GM19238 (cell line): ENCODE results near the gene CTSW.

ENCODE experiments used
- DNase-seq: peaks from one replicate; pipeline ENCODE4 v3.0.0; 2011; ENCODE audit warnings: low spot score; ENCODE audit not compliant: insufficient read length

CTSW gene

DNA sequence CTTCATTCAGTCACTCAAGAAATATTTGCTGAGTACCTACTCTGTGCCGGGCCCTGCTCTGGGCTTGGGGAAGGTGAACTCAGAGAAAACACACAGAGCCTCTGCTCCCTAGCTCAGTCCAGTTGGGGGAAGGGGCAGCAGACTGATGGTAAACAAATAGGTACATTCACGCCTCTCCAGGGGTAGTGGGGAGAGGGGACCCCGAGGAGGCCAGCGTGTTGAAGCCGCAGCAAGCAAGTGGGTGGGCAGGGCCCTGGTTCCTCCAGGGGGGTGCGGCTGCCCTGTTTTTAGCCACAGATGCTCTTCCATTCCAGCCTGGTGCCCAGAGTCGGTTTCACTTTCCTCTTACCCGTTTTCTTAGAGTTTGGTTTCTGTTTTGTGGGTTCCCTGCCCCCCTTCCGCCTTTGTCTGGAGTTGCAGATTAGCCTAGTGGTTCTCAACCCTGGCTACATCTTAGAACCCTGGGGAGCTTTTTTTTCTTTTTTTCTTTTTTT lies 48.3 kb downstream of the CTSW start:
- peak; percentile 85 for DNase-seq

DNA sequence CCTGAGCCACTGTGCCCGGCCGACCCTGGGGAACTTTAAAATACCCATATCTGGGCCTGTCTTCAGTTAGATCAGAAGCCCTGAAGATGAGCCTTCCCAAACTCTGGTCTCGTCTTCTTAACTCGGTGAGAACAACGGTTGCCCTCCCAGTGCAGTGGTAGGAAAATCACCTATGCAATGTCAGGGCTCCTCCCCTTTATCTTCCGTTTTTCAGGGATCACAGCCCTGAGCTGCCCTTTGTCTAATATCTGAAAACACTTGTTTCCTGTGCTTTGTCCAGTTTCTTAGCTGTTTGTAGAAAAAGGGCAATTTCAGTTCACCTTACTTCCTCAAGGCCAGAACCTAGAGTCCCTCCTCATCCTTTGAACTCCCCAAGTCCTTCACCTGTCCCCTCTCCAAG lies 49.0 kb downstream of the CTSW start:
- DNase-seq = no peak

DNA sequence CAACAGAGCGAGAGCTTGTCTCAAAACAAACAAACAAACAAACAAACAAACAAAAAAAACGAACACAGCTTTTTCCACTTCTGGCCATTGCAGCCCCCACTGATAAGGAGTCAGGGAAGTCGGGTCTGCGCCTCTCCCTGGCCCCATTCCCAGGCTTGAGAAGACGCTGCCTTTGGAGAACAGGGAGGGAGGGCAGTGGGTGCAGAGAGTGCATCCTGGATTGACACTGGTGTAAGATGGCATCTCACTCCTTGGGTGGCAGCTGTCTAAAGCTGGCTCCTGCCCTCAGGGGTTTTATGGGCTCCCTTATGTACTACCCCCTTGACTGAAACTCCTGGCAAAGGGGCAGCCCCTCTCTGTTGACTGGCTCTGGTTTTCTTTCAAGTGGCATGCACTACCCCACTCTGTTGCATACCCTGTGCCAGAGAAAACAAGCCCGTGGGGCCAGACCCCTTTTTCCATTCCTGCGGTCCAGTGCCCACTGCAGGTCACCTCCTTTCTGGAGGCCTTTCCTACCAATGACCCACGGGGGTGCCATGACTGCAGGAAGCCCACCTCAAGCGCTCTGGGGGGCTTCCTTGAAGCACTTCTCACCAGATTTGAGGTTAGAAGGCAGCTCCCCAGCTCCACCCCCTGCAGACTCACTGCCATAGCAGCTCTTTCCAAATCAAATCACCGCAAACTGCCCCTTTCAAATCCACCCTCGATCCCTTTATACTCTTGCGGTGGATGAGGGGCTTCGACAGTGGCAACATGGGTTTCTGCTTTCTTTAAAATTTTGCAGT lies 52.3 kb downstream of the CTSW start:
- DNase-seq = no peak

DNA sequence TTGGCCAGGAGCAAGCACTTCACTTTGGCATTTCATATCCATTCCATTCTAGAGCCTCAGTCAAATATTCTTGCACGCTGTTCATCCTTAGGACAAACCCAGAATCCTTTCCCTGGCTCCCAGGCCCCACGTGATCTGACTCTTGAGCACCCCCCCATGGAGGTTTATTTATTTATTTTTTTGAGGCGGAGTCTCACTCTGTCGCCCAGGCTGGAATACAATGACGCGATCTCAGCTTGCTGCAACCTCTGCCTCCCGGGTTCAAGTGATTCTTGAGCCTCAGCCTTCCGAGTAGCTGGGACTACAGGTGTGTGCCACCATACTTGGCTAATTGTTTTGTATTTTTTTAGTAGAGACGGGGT lies 52.9 kb downstream of the CTSW start:
- DNase-seq = no peak
